DND-41 (cell line): ENCODE measurements around the gene NHEJ1.

ENCODE experiments used
- EZH2 ChIP-seq: IDR thresholded peaks from 3 replicates; pipeline ENCODE4 v1.6.1; 2012; ENCODE audit warnings: borderline replicate concordance, low read depth, mild to moderate bottlenecking, moderate library complexity, low read length, inconsistent platforms; ENCODE audit not compliant: severe bottlenecking
- TF ChIP-seq, protein P1 (sequence below): IDR thresholded peaks from 2 replicates; pipeline ENCODE4 v1.5.1; 2012; ENCODE audit warnings: borderline replicate concordance, low read length, moderate library complexity, mild to moderate bottlenecking; ENCODE audit not compliant: poor library complexity, severe bottlenecking; ENCODE audit errors: extremely low read depth

DNA sequence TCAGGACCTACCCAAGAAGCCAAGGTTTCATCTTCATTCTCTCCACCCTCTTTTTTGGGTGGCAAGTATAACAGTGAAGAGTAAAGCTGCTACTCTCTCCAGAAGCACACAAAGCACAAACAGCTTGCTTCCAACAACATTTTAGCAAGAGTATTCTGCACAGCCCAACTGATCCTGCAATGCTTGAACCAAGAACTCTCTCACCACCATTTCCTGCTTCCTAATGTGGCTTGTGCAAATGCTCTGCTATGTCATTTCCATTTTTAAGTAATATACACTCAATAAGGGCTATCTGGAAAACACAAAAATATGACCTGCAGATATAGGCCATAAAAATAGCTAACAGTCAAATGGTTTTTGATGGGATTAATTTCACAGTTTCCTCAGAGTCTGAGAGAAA is 75.8 kb downstream of the NHEJ1 start:
- TF ChIP-seq, protein P1, sequence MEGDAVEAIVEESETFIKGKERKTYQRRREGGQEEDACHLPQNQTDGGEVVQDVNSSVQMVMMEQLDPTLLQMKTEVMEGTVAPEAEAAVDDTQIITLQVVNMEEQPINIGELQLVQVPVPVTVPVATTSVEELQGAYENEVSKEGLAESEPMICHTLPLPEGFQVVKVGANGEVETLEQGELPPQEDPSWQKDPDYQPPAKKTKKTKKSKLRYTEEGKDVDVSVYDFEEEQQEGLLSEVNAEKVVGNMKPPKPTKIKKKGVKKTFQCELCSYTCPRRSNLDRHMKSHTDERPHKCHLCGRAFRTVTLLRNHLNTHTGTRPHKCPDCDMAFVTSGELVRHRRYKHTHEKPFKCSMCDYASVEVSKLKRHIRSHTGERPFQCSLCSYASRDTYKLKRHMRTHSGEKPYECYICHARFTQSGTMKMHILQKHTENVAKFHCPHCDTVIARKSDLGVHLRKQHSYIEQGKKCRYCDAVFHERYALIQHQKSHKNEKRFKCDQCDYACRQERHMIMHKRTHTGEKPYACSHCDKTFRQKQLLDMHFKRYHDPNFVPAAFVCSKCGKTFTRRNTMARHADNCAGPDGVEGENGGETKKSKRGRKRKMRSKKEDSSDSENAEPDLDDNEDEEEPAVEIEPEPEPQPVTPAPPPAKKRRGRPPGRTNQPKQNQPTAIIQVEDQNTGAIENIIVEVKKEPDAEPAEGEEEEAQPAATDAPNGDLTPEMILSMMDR = no peak
- no peak for TF ChIP-seq EZH2
